8988T (cell line): ENCODE measurements around the gene ZNF334.

Source experiments
- DNase-seq: peaks from one replicate; pipeline ENCODE4 v3.0.0; 2011

The ZNF334 gene

GRCh38 chr20:46484954-46485353 lies 28.4 kb downstream of the ZNF334 start:
- no peak for DNase-seq

GRCh38 chr20:46483879-46484278 lies 29.5 kb downstream of the ZNF334 start:
- DNase-seq = no peak

GRCh38 chr20:46482864-46483263 lies 30.5 kb downstream of the ZNF334 start:
- DNase-seq = no peak

GRCh38 chr20:46477640-46478039 lies 35.7 kb downstream of the ZNF334 start:
- DNase-seq = no peak

- DNase-seq = no peak
These were observed 36.1 kb downstream of the ZNF334 start for GRCh38 chr20:46477225-46477624.

GRCh38 chr20:46468508-46468907 lies 44.9 kb downstream of the ZNF334 start:
- DNase-seq = no peak

- DNase-seq = no peak
These were observed 48.9 kb downstream of the ZNF334 start for GRCh38 chr20:46464451-46464850.

- no peak for DNase-seq
These were observed 49.5 kb downstream of the ZNF334 start for GRCh38 chr20:46463852-46464251.

GRCh38 chr20:46461808-46462207 lies 51.6 kb downstream of the ZNF334 start:
- DNase-seq = no peak

GRCh38 chr20:46458866-46459750 lies 54.3 kb downstream of the ZNF334 start:
- peak; percentile 66 for DNase-seq

- no peak for DNase-seq
These were observed 56.9 kb downstream of the ZNF334 start for GRCh38 chr20:46456255-46457028.

- DNase-seq = no peak
These were observed 57.6 kb downstream of the ZNF334 start for GRCh38 chr20:46455729-46456128.
